HUES48 (cell line): ENCODE measurements around the gene DERL3.
"Not testable (repeated sequence)": the region's sequence is repeated elsewhere in the genome, so short reads cannot be mapped to it uniquely, and the experiment has no call there.

Experiments used
- H3K27ac ChIP-seq: one replicate; pipeline ENCODE4 v1.7.0; 2013; ENCODE audit warnings: low read depth, low read length, inconsistent platforms
- H3K27me3 ChIP-seq: 2 replicates; pipeline ENCODE4 v1.6.1; 2013; ENCODE audit warnings: mild to moderate bottlenecking, low read length; ENCODE audit not compliant: control insufficient read depth, insufficient read depth
- H3K36me3 ChIP-seq: 2 replicates; pipeline ENCODE4 v1.6.1; 2013; ENCODE audit warnings: low read length; ENCODE audit not compliant: control insufficient read depth, insufficient read depth
- H3K4me1 ChIP-seq: 2 replicates; pipeline ENCODE4 v1.6.1; 2013; ENCODE audit warnings: mild to moderate bottlenecking, low read length; ENCODE audit not compliant: control insufficient read depth, insufficient read depth
- H3K4me3 ChIP-seq: 2 replicates; pipeline ENCODE4 v1.5.1; 2013; ENCODE audit warnings: mild to moderate bottlenecking, low read depth, low read length
- H3K9ac ChIP-seq: 2 replicates; pipeline ENCODE4 v1.6.1; 2013; ENCODE audit warnings: mild to moderate bottlenecking, low read depth, low read length, moderate library complexity
- H3K9me3 ChIP-seq: 2 replicates; pipeline ENCODE4 v1.6.1; 2013; ENCODE audit warnings: low read length; ENCODE audit not compliant: control insufficient read depth, insufficient read depth

Gene DERL3

GRCh38 chr22:23838681-23839468 is at the start of gene DERL3:
Gene DERL3, minus strand, starts transcription at chr22:23839006. Its CDS starts 19 bp downstream, at chr22:23838987.
- H3K9me3 ChIP-seq, result no peaks in the 10 kb centered on the region
- H3K9ac ChIP-seq, result peak within 1 kb of the TSS; percentile 45; the same call in 1 of the 2 replicates
- peaks cover 21% of the 10 kb centered on the region for H3K36me3 ChIP-seq
- peaks cover 9% of the 10 kb centered on the region; the same call in 1 of the 2 replicates for H3K4me1 ChIP-seq
- H3K4me3 ChIP-seq, result peak within 1 kb of the TSS; percentile 87
- peak within 1 kb of the TSS; percentile 78 for H3K27ac ChIP-seq
- peaks cover 7% of the 10 kb centered on the region; the same call in 1 of the 2 replicates for H3K27me3 ChIP-seq

GRCh38 chr22:23884140-23884539 is 45.3 kb upstream of the DERL3 start:
- no peaks in the 10 kb centered on the region for H3K36me3 ChIP-seq
- H3K9ac ChIP-seq, result no peak overlapping the region
- H3K27ac ChIP-seq, result no peak overlapping the region

GRCh38 chr22:23883658-23884057 is 44.9 kb upstream of the DERL3 start:
- Histone ChIP-seq H3K9me3 (no peaks in the 10 kb centered on the region), H3K36me3 (no peaks in the 10 kb centered on the region)

More at GRCh38 chr22:23884140-23884539, 45.3 kb upstream of the DERL3 start:
- no peaks in the 10 kb centered on the region for H3K9me3 ChIP-seq
- no peaks in the 10 kb centered on the region for H3K27me3 ChIP-seq
- H3K4me1 ChIP-seq, result no peaks in the 10 kb centered on the region; the same call in 1 of the 2 replicates
- no peak overlapping the region for H3K4me3 ChIP-seq

GRCh38 chr22:23882370-23882769 is 43.6 kb upstream of the DERL3 start:
- Histone ChIP-seq H3K9ac (no peak overlapping the region), H3K36me3 (peaks cover 9% of the 10 kb centered on the region; the same call in 1 of the 2 replicates), H3K27ac (no peak overlapping the region), H3K4me3 (no peak overlapping the region), H3K4me1 (no peaks in the 10 kb centered on the region), H3K9me3 (no peaks in the 10 kb centered on the region), H3K27me3 (no peaks in the 10 kb centered on the region)

More at GRCh38 chr22:23883658-23884057, 44.9 kb upstream of the DERL3 start:
- Histone ChIP-seq H3K4me3 (no peak overlapping the region), H3K27me3 (no peaks in the 10 kb centered on the region), H3K9ac (no peak overlapping the region), H3K27ac (no peak overlapping the region), H3K4me1 (no peaks in the 10 kb centered on the region)

- Histone ChIP-seq H3K4me1 (no peaks in the 10 kb centered on the region), H3K9ac (no peak overlapping the region), H3K27me3 (no peaks in the 10 kb centered on the region)
Observed at GRCh38 chr22:23878219-23878618, 39.4 kb upstream of the DERL3 start.

GRCh38 chr22:23877566-23877965 is 38.8 kb upstream of the DERL3 start:
- Histone ChIP-seq H3K9me3 (no peaks in the 10 kb centered on the region), H3K9ac (no peak overlapping the region), H3K36me3 (peaks cover 37% of the 10 kb centered on the region), H3K4me3 (no peak overlapping the region), H3K4me1 (no peaks in the 10 kb centered on the region), H3K27me3 (no peaks in the 10 kb centered on the region), H3K27ac (no peak overlapping the region)

More at GRCh38 chr22:23878219-23878618, 39.4 kb upstream of the DERL3 start:
- Histone ChIP-seq H3K4me3 (no peak overlapping the region), H3K9me3 (no peaks in the 10 kb centered on the region), H3K27ac (no peak overlapping the region), H3K36me3 (peaks cover 37% of the 10 kb centered on the region)

- Histone ChIP-seq H3K27me3 (no peaks in the 10 kb centered on the region), H3K27ac (no peak overlapping the region), H3K36me3 (peaks cover 37% of the 10 kb centered on the region), H3K4me1 (no peaks in the 10 kb centered on the region), H3K4me3 (no peak overlapping the region), H3K9me3 (no peaks in the 10 kb centered on the region), H3K9ac (no peak overlapping the region)
Observed at GRCh38 chr22:23875801-23876200, 37.0 kb upstream of the DERL3 start.

GRCh38 chr22:23874871-23875270 is 36.1 kb upstream of the DERL3 start:
- Histone ChIP-seq H3K4me1 (no peaks in the 10 kb centered on the region), H3K4me3 (no peak overlapping the region), H3K36me3 (peaks cover 41% of the 10 kb centered on the region), H3K27me3 (no peaks in the 10 kb centered on the region), H3K27ac (no peak overlapping the region), H3K9me3 (no peaks in the 10 kb centered on the region), H3K9ac (no peak overlapping the region)

GRCh38 chr22:23868580-23868979 is 29.8 kb upstream of the DERL3 start:
- H3K4me1 ChIP-seq, result no peaks in the 10 kb centered on the region
- no peak overlapping the region for H3K9ac ChIP-seq
- no peak overlapping the region for H3K27ac ChIP-seq
- no peaks in the 10 kb centered on the region for H3K27me3 ChIP-seq
- no peak overlapping the region for H3K4me3 ChIP-seq
- no peaks in the 10 kb centered on the region for H3K9me3 ChIP-seq
- H3K36me3 ChIP-seq, result peaks cover 31% of the 10 kb centered on the region

GRCh38 chr22:23864499-23865154 is 25.8 kb upstream of the DERL3 start:
- H3K36me3 ChIP-seq, result peaks cover 30% of the 10 kb centered on the region
- H3K27me3 ChIP-seq, H3K4me3 ChIP-seq, H3K4me1 ChIP-seq, H3K9ac ChIP-seq, H3K9me3 ChIP-seq, H3K27ac ChIP-seq: not testable (repeated sequence)

- Histone ChIP-seq H3K36me3 (peaks cover 9% of the 10 kb centered on the region), H3K4me3 (no peak overlapping the region), H3K27me3 (no peaks in the 10 kb centered on the region), H3K4me1 (peaks cover 5% of the 10 kb centered on the region), H3K9me3 (no peaks in the 10 kb centered on the region), H3K27ac (no peak overlapping the region), H3K9ac (no peak overlapping the region)
Observed at GRCh38 chr22:23862103-23862502, 23.3 kb upstream of the DERL3 start.
